Prostate gland (tissue), 2 donors: Measurements from ENCODE around the gene MALAT1. TPM values are rescaled to one million over a fixed set of nuclear protein-coding genes. Genes with fewer than 3 reads are reported as not detected.

Experiments used
- DNase-seq: peaks from one replicate; pipeline ENCODE4 v3.0.0-alpha.2; 2019; ENCODE audit warnings: low spot score
- H3K27ac ChIP-seq, 2 donors: fragments of 200-600 bp; sonication (generic); 2 replicates each; pipeline ENCODE4 v1.5.1; 2017 to 2019
- H3K27me3 ChIP-seq: fragments of 200-600 bp; sonication (generic); replicated peaks from 2 replicates; pipeline ENCODE4 v1.5.1; 2019; ENCODE audit not compliant: insufficient read depth
- H3K36me3 ChIP-seq, 2 donors: fragments of 200-600 bp; sonication (generic); 1 replicate in 1 of 2; 2 replicates in 1 of 2; pipeline versions ENCODE4 v1.5.1 to v1.8.1; 2017 to 2019
- H3K4me1 ChIP-seq: fragments of 200-600 bp; sonication (generic); replicated peaks from 2 replicates; pipeline ENCODE4 v1.5.1; 2019
- H3K4me3 ChIP-seq, 2 donors: fragments of 200-600 bp; sonication (generic); 2 replicates each; pipeline ENCODE4 v1.5.1; 2017 to 2019
- H3K9me3 ChIP-seq: fragments of 200-600 bp; sonication (generic); 2 replicates; pipeline ENCODE4 v1.5.1; 2017
- CTCF ChIP-seq, 4 experiments: fragments of 200-600 bp in 2 of 4; fragments of 450-650 bp in 2 of 4; sonication (generic) in 2 of 4; IDR thresholded peaks; 1 replicate in 3 of 4; 2 replicates in 1 of 4; pipeline ENCODE4 v1.5.1; 2016 to 2019; ENCODE audit warnings: antibody characterized with exemption in 4 of 4, mild to moderate bottlenecking in 2 of 4, moderate library complexity in 2 of 4
- POLR2A ChIP-seq: fragments of 450-650 bp; IDR thresholded peaks from one replicate; pipeline ENCODE4 v1.6.1; 2016; ENCODE audit warnings: antibody characterized with exemption, mild to moderate bottlenecking
- POLR2AphosphoS5 ChIP-seq: sonication (generic); formaldehyde crosslinking; IDR thresholded peaks from one replicate; pipeline ENCODE4 v1.6.1; 2017; ENCODE audit warnings: antibody characterized with exemption
- WGBS: methylation state at CpG from one replicate; pipeline ENCODE4 v1.1.5; 2018; 5-methylcytosine and 5-hydroxymethylcytosine counted together
- intact Hi-C: fragments of 100-400 bp; cut with DNase I; formaldehyde crosslinking; loops from one replicate; pipeline ENCODE4 v1.14.2; 2022
- total RNA-seq, 2 donors: library from RNA; depleted of rRNA; stranded (reverse); fragments of >200 nt; gene quantifications; one replicate each; pipeline ENCODE4 v1.1.0, GENCODE V29; 2016

The MALAT1 gene
- total RNA-seq, 2 donors from 2014 or later, result 5,964 to 9,097 TPM

- Histone ChIP-seq H3K27ac (peak overlapping the region; percentile 99 to 100), H3K27me3 (no peaks in the 10 kb centered on the region), H3K36me3 (no peaks in the 10 kb centered on the region), H3K9me3 (no peaks in the 10 kb centered on the region), H3K4me3 (peak overlapping the region; percentile 76 to 81), H3K4me1 (peaks cover 27% of the 10 kb centered on the region)
- WGBS, result 15% methylated on average over 10 of the region's 10 CpGs
- no peak for DNase-seq
- intact Hi-C loops, result loop anchor here (2.0 kb wide), 1 partner anchor 16 kb away; no protein-coding TSS in a partner anchor
- no peak for TF ChIP-seq CTCF (IDR thresholded peaks at IDR 0.05)
- TF ChIP-seq POLR2A, result no peak
- TF ChIP-seq POLR2AphosphoS5, result no peak
Observed at GRCh38 chr11:65476632-65477148, 22.2 kb upstream of the MALAT1 start.

- intact Hi-C loops, result loop anchor here (2.0 kb wide), 1 partner anchor 15 kb away; no protein-coding TSS in a partner anchor
- Histone ChIP-seq H3K36me3 (no peaks in the 10 kb centered on the region), H3K27ac (peak overlapping the region; percentile 99 to 100), H3K27me3 (no peaks in the 10 kb centered on the region), H3K4me3 (peak overlapping the region; percentile 76 to 81), H3K9me3 (no peaks in the 10 kb centered on the region), H3K4me1 (peaks cover 24% of the 10 kb centered on the region)
- under 1% methylated on average over 49 of the region's 60 CpGs for WGBS
- TF ChIP-seq POLR2A, result peak; percentile 89
- peak; percentile 95 for TF ChIP-seq POLR2AphosphoS5
- TF ChIP-seq CTCF (IDR thresholded peaks at IDR 0.05), result no peak
- peak; percentile 97 for DNase-seq
Observed at GRCh38 chr11:65477149-65477965, 21.5 kb upstream of the MALAT1 start.

GRCh38 chr11:65478388-65479183 lies 20.3 kb upstream of the MALAT1 start:
- no peaks in the 10 kb centered on the region for H3K9me3 ChIP-seq
- no peak for DNase-seq
- 38% methylated on average over 33 of the region's 33 CpGs for WGBS
- intact Hi-C loops, result no loop called here
- H3K36me3 ChIP-seq, result no peaks in the 10 kb centered on the region
- TF ChIP-seq POLR2AphosphoS5 (no peak), CTCF (IDR thresholded peaks at IDR 0.05) (no peak), POLR2A (no peak)
- H3K27ac ChIP-seq, result peak overlapping the region; percentile 99 to 100
- peak overlapping the region in 1 of 2 donors; percentile 81 for H3K4me3 ChIP-seq
- H3K4me1 ChIP-seq, result peaks cover 22% of the 10 kb centered on the region
- H3K27me3 ChIP-seq, result no peaks in the 10 kb centered on the region

GRCh38 chr11:65479184-65480145 lies 19.4 kb upstream of the MALAT1 start:
- H3K27ac ChIP-seq, result peak overlapping the region; percentile 99 to 100
- peak; percentile 79 for DNase-seq
- no peaks in the 10 kb centered on the region for H3K36me3 ChIP-seq
- 39% methylated on average over 11 of the region's 11 CpGs for WGBS
- H3K4me1 ChIP-seq, result peaks cover 22% of the 10 kb centered on the region
- no peaks in the 10 kb centered on the region for H3K27me3 ChIP-seq
- H3K9me3 ChIP-seq, result no peaks in the 10 kb centered on the region
- peak overlapping the region in 1 of 2 donors; percentile 81 for H3K4me3 ChIP-seq
- intact Hi-C loops, result no loop called here
- TF ChIP-seq CTCF (IDR thresholded peaks at IDR 0.05) (peak in 1 of 4 experiments; percentile 31), POLR2A (no peak), POLR2AphosphoS5 (peak; percentile 90)
